Neural cell (in vitro differentiated cells): ENCODE data around the gene GPRC6A.

Experiments
- CTCF ChIP-seq: fragments of 450-650 bp; IDR thresholded peaks from 2 replicates; pipeline ENCODE4 v1.5.1; 2014; ENCODE audit warnings: antibody characterized with exemption, mild to moderate bottlenecking, moderate library complexity; ENCODE audit not compliant: poor library complexity, severe bottlenecking
- EP300 ChIP-seq: fragments of 450-650 bp; conservative IDR thresholded peaks from 2 replicates; pipeline ENCODE4 v1.6.1; 2014; ENCODE audit warnings: antibody characterized with exemption, mild to moderate bottlenecking, moderate library complexity; ENCODE audit not compliant: poor library complexity, severe bottlenecking
- EZH2 ChIP-seq: fragments of 200-600, 300-800 bp; shearing (Covaris generic), sonication (generic); IDR thresholded peaks from 2 replicates; pipeline ENCODE4 v1.6.1; 2014; ENCODE audit warnings: antibody characterized with exemption, low read length, borderline replicate concordance, mild to moderate bottlenecking; ENCODE audit not compliant: insufficient read depth, poor library complexity, severe bottlenecking
- REST ChIP-seq: IDR thresholded peaks from 2 replicates; pipeline ENCODE4 v1.6.1; 2012; ENCODE audit warnings: borderline replicate concordance

GRCh38 chr6:116745176-116745575, 83.7 kb downstream of the GPRC6A start:
- TF ChIP-seq EZH2 (no peak), CTCF (no peak), EP300 (no peak), REST (no peak)
